HG02759 (cell line): ENCODE results near the gene MBLAC1.

Experiments
- ATAC-seq: cut with Tn5 transposase; IDR thresholded peaks from one replicate; pipeline ENCODE4 v1.9.1; 2021; ENCODE audit warnings: mild to moderate bottlenecking, moderate library complexity; ENCODE audit not compliant: unreplicated experiment

Gene MBLAC1

DNA sequence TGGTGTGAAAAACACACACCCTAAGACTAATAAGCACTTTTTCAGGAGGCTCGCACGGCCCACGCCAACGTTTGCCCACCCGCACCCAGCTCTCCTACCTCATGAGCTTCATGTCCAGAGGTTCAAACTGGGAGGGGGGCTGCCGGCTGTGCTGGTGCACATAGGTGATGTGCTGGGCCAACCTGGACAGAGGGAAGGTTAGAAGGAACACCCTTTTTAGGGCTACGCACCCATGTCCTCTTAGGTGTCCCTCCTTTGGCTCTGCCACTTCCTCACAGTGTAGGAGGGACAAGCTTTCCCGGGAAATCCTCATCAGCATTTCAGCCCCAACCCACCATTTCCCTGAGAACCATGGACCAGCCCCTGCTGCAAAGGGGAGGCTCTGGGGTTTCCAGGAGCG, 31.5 kb upstream of the MBLAC1 start:
- no peak for ATAC-seq

DNA sequence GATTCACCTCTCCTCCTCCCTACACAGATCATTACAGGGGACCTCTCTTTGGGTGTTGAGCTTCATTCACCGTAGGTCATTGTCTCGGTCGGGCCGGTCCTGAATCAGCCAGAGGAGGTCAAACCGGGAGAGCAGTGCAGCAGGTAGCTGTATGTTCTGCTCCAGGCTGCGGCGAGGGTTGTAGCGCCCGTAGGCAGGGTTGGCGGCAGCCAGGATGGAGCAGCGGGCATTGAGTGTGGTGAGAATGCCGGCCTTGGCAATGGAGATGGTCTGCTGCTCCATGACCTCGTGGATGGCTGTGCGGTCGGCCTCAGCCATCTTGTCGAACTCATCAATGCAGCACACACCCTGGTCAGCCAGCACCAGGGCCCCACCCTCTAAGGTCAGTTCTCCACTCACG, 31.1 kb upstream of the MBLAC1 start:
- ATAC-seq: no peak

DNA sequence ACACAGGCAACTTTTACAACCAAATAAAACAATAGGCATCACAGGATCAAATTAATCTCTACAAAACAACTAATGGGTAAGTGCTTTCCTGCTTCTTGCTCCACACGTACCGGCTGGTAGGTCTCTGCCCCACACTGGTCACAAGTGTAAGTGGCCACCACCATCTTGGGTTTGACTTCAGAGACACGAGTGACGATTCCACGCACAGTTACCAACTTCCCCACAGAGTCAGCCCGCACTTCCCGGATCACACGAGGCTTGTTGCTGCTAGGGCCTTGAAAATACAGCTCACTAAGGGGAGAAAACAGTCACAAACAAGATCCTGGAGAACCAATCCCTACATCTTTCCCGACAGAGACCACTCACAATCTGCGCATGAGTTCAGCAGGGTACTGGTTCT, 27.9 kb upstream of the MBLAC1 start:
- no peak for ATAC-seq

DNA sequence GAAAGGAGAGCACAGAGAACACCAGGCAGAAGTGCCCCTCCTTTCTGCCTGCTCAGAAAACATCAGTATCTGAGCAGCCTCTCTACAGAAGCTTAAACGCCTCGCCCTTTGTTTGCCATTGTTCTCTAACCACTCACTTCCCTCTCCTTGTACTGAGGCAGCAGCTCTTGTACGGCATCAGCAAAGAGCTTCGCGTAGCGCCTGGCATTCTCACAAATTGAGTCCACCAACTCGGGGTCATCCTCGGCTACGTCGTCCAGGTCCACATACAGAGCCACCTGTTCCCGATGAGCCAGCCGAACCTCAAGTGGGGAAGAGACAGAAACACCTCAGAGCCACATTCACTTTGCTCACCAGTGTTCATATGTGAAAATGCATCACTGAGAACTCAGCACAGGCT, 27.3 kb upstream of the MBLAC1 start:
- no peak for ATAC-seq

DNA sequence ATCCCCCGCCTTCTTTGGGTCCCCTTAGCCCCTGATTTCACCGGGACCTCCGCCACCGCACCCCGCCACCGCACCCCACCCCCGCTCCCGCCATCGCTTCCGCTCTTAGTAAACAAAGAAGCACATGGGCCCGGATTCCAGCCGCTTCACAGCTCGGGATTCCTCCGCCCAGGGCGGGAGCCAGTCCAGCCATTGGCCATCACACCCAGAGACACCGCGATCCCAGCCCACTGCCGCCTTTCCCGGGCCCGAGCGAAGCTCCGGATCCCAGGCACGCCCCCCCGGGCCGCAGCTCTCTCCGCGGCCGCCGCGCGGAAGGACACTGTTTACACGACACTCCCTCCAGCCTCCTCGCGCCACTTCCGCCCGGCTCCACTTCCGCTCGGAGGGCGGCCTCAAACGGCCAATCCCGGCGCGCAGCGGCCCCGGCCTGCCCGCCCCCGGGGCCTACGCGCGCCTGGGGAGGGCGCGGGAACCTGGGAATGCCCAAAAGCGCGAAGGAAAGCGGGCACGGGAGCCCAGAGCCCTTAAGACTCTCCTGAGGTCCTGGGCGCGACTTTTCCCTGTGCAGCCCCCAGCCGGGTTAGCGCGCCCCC, 26.2 kb upstream of the MBLAC1 start:
- peak; percentile 72 for ATAC-seq

DNA sequence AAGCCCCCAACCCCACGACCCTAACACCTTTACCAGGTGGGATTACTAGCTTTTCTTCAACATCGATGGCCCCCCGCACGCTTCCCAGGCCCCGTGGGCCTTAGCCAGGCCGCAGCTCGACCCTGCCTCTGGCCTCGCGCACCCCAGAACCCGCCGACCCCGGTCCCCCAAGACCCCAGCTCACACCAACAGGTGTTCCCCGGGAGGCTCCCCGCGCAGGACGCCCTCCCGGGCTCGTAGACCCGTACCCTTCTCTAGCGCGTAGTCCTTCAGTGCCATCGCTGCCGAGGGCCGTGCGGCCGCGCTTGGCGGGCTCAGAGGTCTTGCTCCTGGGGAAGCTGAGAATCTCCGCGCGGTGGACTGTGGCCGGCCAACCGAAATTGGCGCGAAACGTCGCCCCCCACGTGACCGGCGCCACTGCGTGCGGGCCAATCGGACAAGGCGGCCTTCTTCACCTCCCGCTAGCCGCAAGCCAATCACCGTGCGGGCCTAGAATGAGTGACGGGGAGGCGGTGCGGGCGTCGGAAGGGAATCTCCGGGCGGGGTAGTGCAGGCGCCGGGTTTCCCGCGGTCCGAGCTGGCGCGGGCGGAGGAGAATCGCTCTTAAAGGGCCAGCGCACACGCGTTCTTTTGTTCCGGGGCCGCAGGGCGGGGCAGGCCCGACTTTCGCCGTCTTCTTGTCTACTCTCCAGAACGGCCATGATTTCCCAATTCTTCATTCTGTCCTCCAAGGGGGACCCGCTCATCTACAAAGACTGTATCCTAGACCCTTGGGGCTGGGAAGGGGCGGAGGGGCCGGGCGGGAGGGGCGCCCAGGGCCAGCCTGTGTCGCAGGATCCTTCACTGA, 25.5 kb upstream of the MBLAC1 start, which contains the start of the genes AP4M1 and MCM7:
TSS of gene AP4M1 (plus strand) at position 628 of the 847 bp plus-strand sequence. CDS start at position 700, 72 bp downstream.
TSS of gene MCM7 (minus strand) at position 382 of the 847 bp plus-strand sequence. CDS start at position 279, 103 bp downstream.
- peak; percentile 85 for ATAC-seq

DNA sequence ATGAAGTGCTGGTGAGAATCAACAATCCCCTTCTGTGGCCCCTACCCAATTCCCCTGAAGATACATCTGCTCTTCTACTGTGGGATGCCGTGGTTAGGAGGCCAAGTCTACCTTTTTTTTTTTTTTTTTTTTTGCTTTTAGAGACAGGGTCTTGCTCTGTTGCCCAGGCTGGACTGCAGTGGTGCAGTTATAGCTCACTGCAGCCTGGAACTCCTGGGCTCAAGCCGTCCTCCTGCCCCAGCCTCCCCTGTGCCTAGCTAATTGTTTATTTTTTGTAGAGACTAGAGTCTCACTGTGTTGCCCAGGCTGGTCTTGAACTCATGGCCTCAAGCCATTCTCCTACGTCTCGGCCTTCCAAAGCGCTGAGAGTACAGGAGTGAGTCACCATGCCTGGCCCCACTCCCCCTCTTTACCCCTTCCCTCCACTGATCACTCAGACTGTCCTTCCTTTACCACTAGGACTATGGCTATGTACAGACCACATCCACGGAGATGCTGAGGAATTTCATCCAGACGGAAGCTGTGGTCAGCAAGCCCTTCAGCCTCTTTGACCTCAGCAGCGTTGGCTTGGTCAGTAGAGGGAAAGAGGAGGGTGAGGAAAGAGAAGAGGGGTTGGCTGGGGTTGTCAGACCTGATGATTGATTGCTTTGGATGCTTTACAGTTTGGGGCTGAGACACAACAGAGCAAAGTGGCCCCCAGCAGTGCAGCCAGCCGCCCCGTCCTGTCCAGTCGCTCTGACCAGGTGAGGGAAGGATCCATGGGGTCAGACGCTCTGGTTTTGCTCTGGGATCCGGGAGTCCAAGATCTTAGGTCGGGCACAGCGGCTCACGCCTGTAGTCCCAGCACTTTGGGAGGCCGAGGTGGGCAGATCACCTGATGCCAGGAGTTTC, 23.6 kb upstream of the MBLAC1 start:
- ATAC-seq: no peak

DNA sequence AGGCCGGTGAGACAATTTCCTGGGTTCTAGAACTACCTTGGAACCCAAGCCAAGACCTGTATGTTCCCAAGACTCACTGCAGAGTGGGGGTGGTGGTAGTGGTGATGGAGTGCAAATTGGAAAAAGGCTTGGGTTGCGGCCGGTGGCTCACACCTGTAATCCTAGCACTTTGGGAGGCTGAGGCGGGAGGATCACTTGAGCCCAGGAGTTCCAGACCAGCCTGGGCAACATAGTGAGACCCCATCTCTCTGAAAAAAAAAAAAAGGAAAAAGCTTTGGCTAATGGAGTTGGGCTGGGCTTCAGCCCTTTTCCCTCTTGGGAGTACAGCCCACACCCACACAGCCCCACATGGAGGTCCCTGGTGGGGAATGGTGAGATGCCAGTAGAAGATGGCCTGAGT, 21.2 kb upstream of the MBLAC1 start:
- no peak for ATAC-seq

DNA sequence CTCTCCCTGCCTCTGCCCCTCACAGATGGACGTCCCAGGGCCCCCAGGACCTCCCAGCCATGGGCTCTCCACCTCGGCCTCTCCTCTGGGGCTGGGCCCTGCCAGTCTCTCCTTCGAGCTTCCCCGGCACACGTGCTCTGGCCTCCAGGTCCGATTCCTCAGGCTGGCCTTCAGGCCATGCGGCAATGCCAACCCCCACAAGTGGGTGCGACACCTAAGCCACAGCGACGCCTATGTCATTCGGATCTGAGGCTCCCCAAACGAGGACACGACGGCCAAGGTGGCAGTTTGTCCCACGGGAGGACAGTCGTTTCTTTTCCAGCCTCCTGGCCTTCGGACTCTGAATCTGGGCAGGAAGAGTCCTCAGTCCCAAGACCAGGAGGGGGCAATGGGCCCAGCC, 20.1 kb upstream of the MBLAC1 start:
- no peak for ATAC-seq

DNA sequence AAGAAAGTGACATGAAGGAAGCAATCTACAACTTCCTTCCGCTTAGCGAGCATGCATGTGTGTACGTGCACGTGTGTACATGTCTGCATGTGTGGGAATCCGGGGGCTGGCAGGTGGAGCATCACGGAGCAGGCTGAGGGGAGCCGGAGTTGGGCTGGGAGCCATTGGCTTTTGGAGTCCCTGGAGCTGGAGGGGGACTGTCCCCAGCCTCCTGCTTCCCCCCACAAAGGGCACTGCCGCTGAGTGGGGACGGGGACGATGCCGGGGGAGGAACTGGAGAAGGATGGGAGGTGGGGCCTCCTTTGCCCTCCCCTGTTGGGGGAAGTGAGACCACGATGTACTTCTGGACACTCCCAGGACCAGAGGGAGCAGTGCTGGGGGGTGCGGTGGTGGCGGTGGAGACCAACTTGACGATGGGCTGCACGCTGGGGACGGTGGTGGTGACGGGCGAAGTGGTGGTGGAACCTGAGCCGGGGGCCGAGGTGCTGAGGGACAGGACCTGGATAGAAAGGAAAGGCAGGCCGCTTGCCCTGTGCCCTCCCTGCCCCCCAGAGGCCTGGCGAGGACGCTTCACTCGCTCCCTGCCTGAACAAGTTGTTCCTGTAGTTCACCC, 19.5 kb upstream of the MBLAC1 start:
- no peak for ATAC-seq

DNA sequence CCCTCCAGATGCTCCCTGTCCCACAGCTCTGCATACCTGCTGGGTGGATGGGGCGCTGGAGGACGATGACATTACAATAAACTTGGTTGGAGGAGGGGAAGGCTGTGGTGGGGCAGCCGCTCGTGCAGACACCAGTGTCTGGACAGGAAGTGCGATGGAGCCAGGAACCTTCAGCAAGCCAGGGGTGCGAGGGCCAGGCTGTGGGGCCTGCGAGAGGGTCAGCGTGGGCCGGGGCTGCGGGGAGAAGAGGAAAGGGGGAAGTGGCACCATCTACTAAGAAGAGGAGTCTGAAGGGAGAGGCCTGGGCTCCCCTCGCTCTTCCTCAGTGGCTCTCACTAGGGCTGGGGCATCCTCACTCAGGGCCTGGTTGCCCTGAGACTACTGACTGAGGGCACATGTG, 18.9 kb upstream of the MBLAC1 start:
- ATAC-seq: no peak

DNA sequence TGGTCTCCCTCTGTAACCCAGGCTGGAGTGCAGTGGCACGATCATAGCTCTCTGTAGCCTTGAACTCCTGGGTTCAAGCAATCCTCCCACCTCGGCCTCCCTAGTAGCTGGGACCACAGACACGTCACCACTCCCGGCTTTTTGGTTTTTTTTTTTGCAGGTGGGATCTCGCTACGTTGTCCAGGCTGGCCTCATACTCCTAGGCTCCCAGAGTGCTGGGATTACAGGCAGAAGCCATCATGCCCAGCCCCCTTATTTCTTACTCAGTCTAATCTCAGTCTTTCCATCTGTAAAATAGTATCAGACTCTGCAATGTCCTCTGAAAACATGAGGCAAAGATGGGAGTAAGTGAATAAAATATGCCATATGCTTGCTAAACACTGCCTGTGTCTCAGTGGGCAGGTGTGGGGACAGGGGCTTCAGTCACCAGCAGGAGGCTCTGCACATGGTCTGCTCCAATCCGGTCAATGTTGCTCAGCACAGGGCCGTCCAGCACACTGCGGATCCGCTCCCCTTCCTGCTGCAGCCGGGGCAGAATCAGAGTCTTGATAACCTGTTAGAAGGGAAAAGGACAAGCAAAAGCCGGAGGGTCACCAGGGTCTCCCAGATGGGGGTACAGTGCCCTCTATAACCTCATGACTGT, 17.1 kb upstream of the MBLAC1 start:
- no peak for ATAC-seq

DNA sequence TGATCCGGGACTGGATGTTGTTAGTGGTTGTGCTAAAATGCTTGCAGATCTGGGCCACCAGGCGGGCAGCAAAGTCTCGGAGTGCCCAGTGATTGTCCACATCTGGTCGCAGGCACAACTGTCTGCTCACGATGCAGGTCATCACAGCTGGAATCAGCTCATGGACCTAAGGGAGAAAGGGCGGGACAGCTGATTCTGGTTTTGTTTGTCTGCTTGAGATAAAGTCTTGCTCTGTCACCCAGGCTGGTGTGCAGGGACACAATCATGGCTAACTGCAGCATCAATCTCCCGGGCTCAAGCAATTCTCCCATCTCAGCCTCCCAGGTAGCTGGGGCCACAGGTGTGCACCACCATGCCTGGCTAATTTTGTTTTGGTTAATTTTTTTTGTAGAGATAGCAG, 15.6 kb upstream of the MBLAC1 start:
- no peak for ATAC-seq

DNA sequence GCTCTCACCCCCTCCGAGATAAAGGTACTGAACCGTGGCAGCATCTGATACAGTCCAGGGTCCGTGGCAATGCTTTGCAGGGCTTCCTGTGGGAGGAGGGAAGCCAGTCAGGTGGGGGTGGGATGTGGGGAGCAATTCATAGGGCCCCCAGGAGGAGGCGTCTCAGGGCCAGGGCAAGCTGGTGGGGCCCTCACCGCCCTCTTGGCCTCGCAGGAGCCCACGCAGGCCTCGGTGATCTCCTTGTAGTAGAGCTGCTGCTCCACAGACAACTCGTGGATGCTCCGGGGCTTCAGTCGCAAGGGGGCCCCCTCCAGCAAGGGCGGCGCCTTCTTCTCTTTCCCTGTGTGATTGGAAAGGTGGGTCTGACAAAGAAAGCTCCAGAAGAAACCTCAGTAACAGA, 14.9 kb upstream of the MBLAC1 start:
- ATAC-seq: no peak

DNA sequence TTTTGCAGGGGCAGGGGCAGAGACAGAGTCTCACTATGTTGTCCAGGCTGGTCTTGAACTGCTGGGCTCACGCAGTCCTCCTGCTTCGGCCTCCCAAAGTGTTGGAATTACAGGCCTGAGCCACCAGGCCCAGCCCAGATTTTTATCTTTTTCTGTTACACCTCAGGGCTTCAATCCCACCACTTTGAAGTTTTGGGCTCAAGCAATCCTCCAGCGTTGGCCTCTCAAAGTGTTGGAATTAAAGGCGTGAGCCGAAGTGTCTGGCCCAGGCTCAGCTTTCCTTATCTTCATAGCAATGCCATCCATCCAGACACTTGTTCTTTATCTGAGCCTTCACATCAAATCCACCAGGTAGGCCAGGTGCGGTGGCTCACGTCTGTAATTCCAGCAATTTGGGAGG, 11.7 kb upstream of the MBLAC1 start:
- no peak for ATAC-seq

DNA sequence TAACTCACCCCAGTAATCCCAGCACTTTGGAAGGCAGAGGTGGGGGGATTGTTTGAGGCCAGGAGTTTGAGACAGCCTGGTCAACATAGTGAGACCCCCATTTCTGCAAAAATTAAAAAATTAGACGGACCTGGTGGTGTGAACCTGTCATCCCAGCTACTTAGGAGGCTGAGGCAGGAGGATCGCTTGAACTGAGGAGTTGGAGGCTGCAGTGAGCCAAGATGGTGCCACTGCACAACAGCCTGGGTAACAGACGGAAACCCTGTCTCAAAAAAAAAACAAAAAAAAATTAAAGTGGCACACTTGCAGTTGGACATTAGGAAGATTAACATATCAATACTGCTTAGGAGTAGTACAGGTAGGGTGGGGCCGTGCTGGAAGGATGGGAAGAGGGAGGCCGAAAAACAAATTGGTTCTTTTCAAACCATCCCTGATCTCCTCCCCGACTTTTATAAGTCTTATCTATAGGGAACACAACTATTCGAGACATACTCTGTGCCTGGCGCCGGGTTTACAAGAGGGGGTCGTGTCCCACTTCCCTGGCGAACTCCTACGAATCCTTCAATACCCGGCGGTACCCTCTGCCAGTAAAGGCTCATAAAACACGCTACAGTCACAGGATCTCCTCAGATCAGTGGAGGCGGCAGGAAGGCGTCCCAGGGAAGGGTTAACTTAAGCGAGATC, 8.2 kb upstream of the MBLAC1 start:
- no peak for ATAC-seq

DNA sequence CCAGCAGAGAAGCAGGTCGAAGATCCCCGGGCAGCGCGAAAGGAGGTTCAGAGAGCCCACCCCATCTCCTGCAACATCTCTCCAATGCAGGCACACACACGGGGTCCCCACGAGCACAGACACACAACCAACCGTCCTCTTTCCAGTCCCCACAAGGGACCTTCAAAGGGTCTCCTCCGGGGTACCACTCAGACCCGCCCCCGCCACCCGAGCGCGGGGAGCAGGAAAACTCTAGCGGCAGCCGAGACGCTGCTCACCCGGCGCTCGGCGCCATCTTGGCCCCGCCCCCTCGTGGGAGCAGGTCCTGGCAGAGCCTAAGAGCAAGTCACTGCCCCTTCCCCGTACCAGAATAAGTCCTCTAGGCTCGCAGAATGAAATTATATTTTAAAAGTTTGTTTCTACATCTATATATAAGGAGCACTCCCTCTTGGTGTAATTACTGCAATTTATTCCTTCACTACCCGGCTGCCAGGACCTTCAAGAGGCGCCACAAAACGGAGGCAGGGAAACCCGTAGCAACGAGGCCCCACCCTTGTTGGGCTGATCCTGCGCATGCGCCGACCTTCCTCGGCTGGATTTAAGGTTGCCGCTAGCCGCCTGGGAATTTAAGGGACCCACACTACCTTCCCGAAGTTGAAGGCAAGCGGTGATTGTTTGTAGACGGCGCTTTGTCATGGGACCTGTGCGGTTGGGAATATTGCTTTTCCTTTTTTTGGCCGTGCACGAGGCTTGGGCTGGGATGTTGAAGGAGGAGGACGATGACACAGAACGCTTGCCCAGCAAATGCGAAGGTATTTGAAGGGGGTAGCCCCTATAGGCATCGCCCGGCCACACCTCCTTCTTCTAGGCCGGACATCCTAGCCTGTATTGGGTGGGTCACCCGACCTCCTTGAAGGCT, 7.4 kb upstream of the MBLAC1 start, which contains the start of the genes CNPY4 and TAF6:
TSS of gene CNPY4 (plus strand) at position 563 of the 898 bp plus-strand sequence. CDS start at position 674, 111 bp downstream.
TSS of gene TAF6 (minus strand) at position 287 of the 898 bp plus-strand sequence. CDS start 5,149 bp downstream, outside the sequence.
- peak; percentile 71 for ATAC-seq

DNA sequence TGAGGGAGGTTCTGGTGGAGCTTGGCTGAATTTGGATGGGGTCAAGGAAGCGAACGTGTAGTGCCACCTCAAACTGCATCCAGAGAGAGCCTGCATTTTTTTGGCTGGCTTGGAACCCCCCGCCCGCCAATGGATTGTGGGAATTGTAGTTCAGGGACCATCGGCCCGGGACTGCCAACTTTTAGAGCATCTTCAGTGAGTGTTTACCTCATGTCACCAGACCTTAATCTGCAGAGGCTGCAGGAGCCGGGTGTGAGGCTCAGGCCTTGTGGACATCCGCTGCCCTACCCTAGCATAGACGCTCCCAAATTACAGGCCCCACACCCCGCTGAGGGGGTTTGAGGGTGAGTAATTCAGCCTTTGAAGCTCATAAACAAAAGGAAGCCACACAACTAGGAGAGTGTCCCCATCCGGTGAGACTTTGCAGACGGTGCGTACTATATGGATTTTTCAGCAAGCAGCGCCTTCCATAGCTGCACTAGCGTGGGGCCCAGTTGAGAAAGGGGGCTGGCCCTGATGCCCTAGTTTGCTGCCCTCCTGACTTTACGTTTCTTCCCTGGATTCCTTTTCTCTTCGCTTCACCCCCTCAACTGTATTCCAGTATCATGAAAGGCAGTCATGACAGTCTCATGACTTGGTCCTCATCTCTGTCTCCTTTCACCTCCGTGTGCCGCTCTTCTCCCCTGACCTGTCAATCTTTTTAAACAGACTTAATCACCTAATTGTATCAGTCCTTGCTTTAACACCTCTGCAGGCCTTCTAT, 6.6 kb upstream of the MBLAC1 start:
- peak; percentile 31 for ATAC-seq
